ENCODE data around the gene FAM110A.

Gene FAM110A

GRCh38 chr20:872855-873520 lies 39.5 kb downstream of the FAM110A start:
- Mint-ChIP-seq H3K36me3 (ENCODE audit: insufficient read depth) (no peaks in the 10 kb centered on the region), H3K4me3 (no peak overlapping the region), H3K4me1 (no peaks in the 10 kb centered on the region), H3K27ac (ENCODE audit: low read depth) (no peak overlapping the region), H3K9me3 (no peaks in the 10 kb centered on the region), H3K27me3 (no peaks in the 10 kb centered on the region)
- ATAC-seq (replicated peaks; ENCODE audit: extremely low read depth, poor library complexity, severe bottlenecking), result no peak
- no peak for DNase-seq (ENCODE audit: low spot score in 2 of 2)

- H3K27ac Mint-ChIP-seq (ENCODE audit: low read depth), result no peak overlapping the region
- DNase-seq (ENCODE audit: low spot score in 2 of 2), result no peak
- no peaks in the 10 kb centered on the region for H3K4me1 Mint-ChIP-seq
- no peak for ATAC-seq (replicated peaks; ENCODE audit: extremely low read depth, poor library complexity, severe bottlenecking)
- no peaks in the 10 kb centered on the region for H3K9me3 Mint-ChIP-seq
- no peaks in the 10 kb centered on the region for H3K27me3 Mint-ChIP-seq
- no peaks in the 10 kb centered on the region for H3K36me3 Mint-ChIP-seq (ENCODE audit: insufficient read depth)
- H3K4me3 Mint-ChIP-seq, result no peak overlapping the region
Measured at GRCh38 chr20:873875-874607, 40.5 kb downstream of the FAM110A start.

GRCh38 chr20:875115-875514 lies 41.6 kb downstream of the FAM110A start:
- no peaks in the 10 kb centered on the region for H3K4me1 Mint-ChIP-seq
- DNase-seq (ENCODE audit: low spot score in 2 of 2) (no peak), ATAC-seq (replicated peaks; ENCODE audit: extremely low read depth, poor library complexity, severe bottlenecking) (no peak)
- H3K36me3 Mint-ChIP-seq (ENCODE audit: insufficient read depth), result no peaks in the 10 kb centered on the region
- no peak overlapping the region for H3K4me3 Mint-ChIP-seq
- no peak overlapping the region for H3K27ac Mint-ChIP-seq (ENCODE audit: low read depth)
- no peaks in the 10 kb centered on the region for H3K27me3 Mint-ChIP-seq
- H3K9me3 Mint-ChIP-seq, result no peaks in the 10 kb centered on the region

- H3K27me3 Mint-ChIP-seq, result no peaks in the 10 kb centered on the region
- peaks cover 9% of the 10 kb centered on the region for H3K4me1 Mint-ChIP-seq
- no peaks in the 10 kb centered on the region for H3K36me3 Mint-ChIP-seq (ENCODE audit: insufficient read depth)
- no peak overlapping the region for H3K4me3 Mint-ChIP-seq
- no peak for ATAC-seq (replicated peaks; ENCODE audit: extremely low read depth, poor library complexity, severe bottlenecking)
- H3K9me3 Mint-ChIP-seq, result no peaks in the 10 kb centered on the region
- H3K27ac Mint-ChIP-seq (ENCODE audit: low read depth), result no peak overlapping the region
- no peak for DNase-seq (ENCODE audit: low spot score in 2 of 2)
Measured at GRCh38 chr20:877814-878213, 44.3 kb downstream of the FAM110A start.

GRCh38 chr20:878511-879307 lies 45.2 kb downstream of the FAM110A start:
- Mint-ChIP-seq H3K36me3 (ENCODE audit: insufficient read depth) (no peaks in the 10 kb centered on the region), H3K9me3 (no peaks in the 10 kb centered on the region), H3K27ac (ENCODE audit: low read depth) (no peak overlapping the region), H3K4me3 (no peak overlapping the region), H3K4me1 (peaks cover 9% of the 10 kb centered on the region), H3K27me3 (no peaks in the 10 kb centered on the region)
- no peak for ATAC-seq (replicated peaks; ENCODE audit: extremely low read depth, poor library complexity, severe bottlenecking)
- no peak for DNase-seq (ENCODE audit: low spot score in 2 of 2)

GRCh38 chr20:879626-880025 lies 46.1 kb downstream of the FAM110A start:
- ATAC-seq (replicated peaks; ENCODE audit: extremely low read depth, poor library complexity, severe bottlenecking), result no peak
- H3K27me3 Mint-ChIP-seq, result no peaks in the 10 kb centered on the region
- H3K9me3 Mint-ChIP-seq, result no peaks in the 10 kb centered on the region
- H3K27ac Mint-ChIP-seq (ENCODE audit: low read depth), result no peak overlapping the region
- H3K4me1 Mint-ChIP-seq, result peaks cover 9% of the 10 kb centered on the region
- no peaks in the 10 kb centered on the region for H3K36me3 Mint-ChIP-seq (ENCODE audit: insufficient read depth)
- DNase-seq (ENCODE audit: low spot score in 2 of 2), result no peak
- no peak overlapping the region for H3K4me3 Mint-ChIP-seq

- no peaks in the 10 kb centered on the region for H3K27me3 Mint-ChIP-seq
- no peak overlapping the region for H3K27ac Mint-ChIP-seq (ENCODE audit: low read depth)
- ATAC-seq (replicated peaks; ENCODE audit: extremely low read depth, poor library complexity, severe bottlenecking) (no peak), DNase-seq (ENCODE audit: low spot score in 2 of 2) (no peak)
- H3K36me3 Mint-ChIP-seq (ENCODE audit: insufficient read depth), result no peaks in the 10 kb centered on the region
- no peak overlapping the region for H3K4me3 Mint-ChIP-seq
- H3K4me1 Mint-ChIP-seq, result peaks cover 16% of the 10 kb centered on the region
- no peaks in the 10 kb centered on the region for H3K9me3 Mint-ChIP-seq
Measured at GRCh38 chr20:881051-881782, 47.7 kb downstream of the FAM110A start.

GRCh38 chr20:881783-882144 lies 48.2 kb downstream of the FAM110A start:
- Mint-ChIP-seq H3K4me1 (peaks cover 16% of the 10 kb centered on the region), H3K36me3 (ENCODE audit: insufficient read depth) (no peaks in the 10 kb centered on the region), H3K27ac (ENCODE audit: low read depth) (no peak overlapping the region), H3K4me3 (no peak overlapping the region), H3K9me3 (no peaks in the 10 kb centered on the region), H3K27me3 (no peaks in the 10 kb centered on the region)
- ATAC-seq (replicated peaks; ENCODE audit: extremely low read depth, poor library complexity, severe bottlenecking) (no peak), DNase-seq (ENCODE audit: low spot score in 2 of 2) (no peak)

- peaks cover 16% of the 10 kb centered on the region for H3K4me1 Mint-ChIP-seq
- peaks cover under 1% of the 10 kb centered on the region for H3K27me3 Mint-ChIP-seq
- no peak for ATAC-seq (replicated peaks; ENCODE audit: extremely low read depth, poor library complexity, severe bottlenecking)
- no peaks in the 10 kb centered on the region for H3K36me3 Mint-ChIP-seq (ENCODE audit: insufficient read depth)
- no peaks in the 10 kb centered on the region for H3K9me3 Mint-ChIP-seq
- H3K27ac Mint-ChIP-seq (ENCODE audit: low read depth), result no peak overlapping the region
- DNase-seq (ENCODE audit: low spot score in 2 of 2), result no peak
- no peak overlapping the region for H3K4me3 Mint-ChIP-seq
Measured at GRCh38 chr20:884983-885952, 51.8 kb downstream of the FAM110A start.

GRCh38 chr20:887137-887536 lies 53.6 kb downstream of the FAM110A start:
- no peaks in the 10 kb centered on the region for H3K9me3 Mint-ChIP-seq
- H3K4me3 Mint-ChIP-seq, result no peak overlapping the region
- DNase-seq (ENCODE audit: low spot score in 2 of 2) (no peak), ATAC-seq (replicated peaks; ENCODE audit: extremely low read depth, poor library complexity, severe bottlenecking) (no peak)
- H3K27me3 Mint-ChIP-seq, result peaks cover 19% of the 10 kb centered on the region
- no peak overlapping the region for H3K27ac Mint-ChIP-seq (ENCODE audit: low read depth)
- peaks cover 2% of the 10 kb centered on the region for H3K36me3 Mint-ChIP-seq (ENCODE audit: insufficient read depth)
- peaks cover 7% of the 10 kb centered on the region for H3K4me1 Mint-ChIP-seq

GRCh38 chr20:888057-888456 lies 54.5 kb downstream of the FAM110A start:
- Mint-ChIP-seq H3K27me3 (peaks cover 28% of the 10 kb centered on the region), H3K9me3 (no peaks in the 10 kb centered on the region), H3K36me3 (ENCODE audit: insufficient read depth) (peaks cover 2% of the 10 kb centered on the region), H3K27ac (ENCODE audit: low read depth) (no peak overlapping the region), H3K4me3 (no peak overlapping the region), H3K4me1 (peaks cover 7% of the 10 kb centered on the region)
- DNase-seq (ENCODE audit: low spot score in 2 of 2) (no peak), ATAC-seq (replicated peaks; ENCODE audit: extremely low read depth, poor library complexity, severe bottlenecking) (no peak)

All from central memory CD8-positive, alpha-beta T cell (primary cell).